Nephron progenitor cell (in vitro differentiated cells): ENCODE data around the gene KLHL29.

Experiments used
- DNase-seq: peaks from one replicate; pipeline ENCODE4 v3.0.0; 2021
- H3K27ac Mint-ChIP-seq: 2 replicates; pipeline ENCODE4 v1.8.0; 2021; ENCODE audit warnings: mild to moderate bottlenecking, moderate library complexity, mixed read lengths
- H3K27me3 Mint-ChIP-seq: 2 replicates; pipeline ENCODE4 v1.8.0; 2021; ENCODE audit warnings: mild to moderate bottlenecking, low read depth, mixed read lengths; ENCODE audit not compliant: poor library complexity
- H3K36me3 Mint-ChIP-seq: 2 replicates; pipeline ENCODE4 v1.8.0; 2021; ENCODE audit warnings: low read depth, mixed read lengths
- H3K4me1 Mint-ChIP-seq: 2 replicates; pipeline ENCODE4 v1.8.0; 2021; ENCODE audit warnings: mixed read lengths
- H3K4me3 Mint-ChIP-seq: 2 replicates; pipeline ENCODE4 v1.8.0; 2021; ENCODE audit warnings: mild to moderate bottlenecking, moderate library complexity, mixed read lengths
- H3K9me3 Mint-ChIP-seq: 2 replicates; pipeline ENCODE4 v1.8.0; 2021; ENCODE audit warnings: mild to moderate bottlenecking, moderate library complexity, mixed read lengths
- CTCF ChIP-seq: fragments of 200-600 bp; sonication (generic); IDR thresholded peaks from 2 replicates; pipeline ENCODE4 v1.5.0; 2021; ENCODE audit warnings: antibody characterized with exemption

Gene KLHL29

GRCh38 chr2:23417310-23417709 is 32.3 kb downstream of the KLHL29 start:
- Mint-ChIP-seq H3K4me3 (no peak overlapping the region), H3K9me3 (no peaks in the 10 kb centered on the region), H3K4me1 (peaks cover 28% of the 10 kb centered on the region), H3K27me3 (peaks cover 7% of the 10 kb centered on the region), H3K27ac (peak overlapping the region; percentile 85), H3K36me3 (no peaks in the 10 kb centered on the region)
- DNase-seq: no peak
- TF ChIP-seq CTCF: no peak

DNA sequence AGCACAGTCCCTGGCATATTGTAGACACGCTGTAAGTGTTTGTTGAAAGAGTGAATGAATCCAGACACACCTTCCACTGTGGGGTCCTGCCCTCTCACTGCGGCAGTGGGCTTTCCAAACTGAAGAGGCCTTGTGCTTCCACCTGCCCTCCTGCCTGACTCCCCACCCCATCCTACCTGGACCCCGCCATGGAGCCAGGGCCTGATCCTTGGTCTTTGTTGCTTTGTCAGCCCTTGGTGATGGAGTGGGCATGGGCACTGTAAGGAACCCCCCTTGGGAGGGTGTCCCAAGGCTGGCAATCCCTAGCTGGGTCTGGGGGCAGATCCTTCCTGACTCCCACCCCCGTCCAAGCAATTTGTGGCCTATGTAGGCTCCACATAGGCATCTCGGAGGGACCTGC is 33.1 kb downstream of the KLHL29 start:
- no peak overlapping the region for H3K4me3 Mint-ChIP-seq

DNA sequence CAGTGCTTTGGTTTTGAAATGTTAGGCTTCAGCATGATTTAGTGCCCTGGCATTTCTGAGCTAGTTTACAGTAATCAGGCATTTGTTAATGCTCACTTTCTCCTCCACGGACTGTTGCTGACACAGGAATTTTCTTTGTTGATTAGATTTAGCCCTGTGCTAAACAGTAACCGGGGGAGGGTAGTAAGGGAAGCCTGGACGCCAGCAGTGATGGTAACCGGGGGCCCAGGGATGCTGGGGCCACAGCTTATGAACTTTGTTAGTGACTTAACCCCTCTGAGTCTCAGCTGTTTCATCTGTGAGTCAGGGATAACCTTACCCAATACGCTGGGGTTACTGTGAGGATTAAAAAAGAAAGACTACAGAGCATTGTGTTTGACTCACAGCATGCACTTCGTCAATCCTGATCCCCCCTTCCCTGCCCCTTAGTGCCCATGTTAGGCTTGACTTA is 33.5 kb downstream of the KLHL29 start:
- no peaks in the 10 kb centered on the region for H3K36me3 Mint-ChIP-seq

More for the DNA sequence above, 33.1 kb downstream of the KLHL29 start:
- DNase-seq: no peak
- Mint-ChIP-seq H3K36me3 (no peaks in the 10 kb centered on the region), H3K9me3 (no peaks in the 10 kb centered on the region), H3K27ac (peak overlapping the region; percentile 85), H3K27me3 (peaks cover 7% of the 10 kb centered on the region), H3K4me1 (peaks cover 29% of the 10 kb centered on the region)
- TF ChIP-seq CTCF: no peak

GRCh38 chr2:23419171-23420090 is 34.5 kb downstream of the KLHL29 start:
- Mint-ChIP-seq H3K27me3 (peaks cover 5% of the 10 kb centered on the region), H3K27ac (no peak overlapping the region), H3K36me3 (no peaks in the 10 kb centered on the region), H3K4me1 (peaks cover 30% of the 10 kb centered on the region), H3K4me3 (no peak overlapping the region), H3K9me3 (no peaks in the 10 kb centered on the region)
- TF ChIP-seq CTCF: no peak
- DNase-seq: no peak

More for the DNA sequence above, 33.5 kb downstream of the KLHL29 start:
- Mint-ChIP-seq H3K9me3 (no peaks in the 10 kb centered on the region), H3K27ac (no peak overlapping the region), H3K4me3 (no peak overlapping the region), H3K4me1 (peaks cover 33% of the 10 kb centered on the region), H3K27me3 (peaks cover 7% of the 10 kb centered on the region)
- DNase-seq: no peak
- TF ChIP-seq CTCF: no peak

DNA sequence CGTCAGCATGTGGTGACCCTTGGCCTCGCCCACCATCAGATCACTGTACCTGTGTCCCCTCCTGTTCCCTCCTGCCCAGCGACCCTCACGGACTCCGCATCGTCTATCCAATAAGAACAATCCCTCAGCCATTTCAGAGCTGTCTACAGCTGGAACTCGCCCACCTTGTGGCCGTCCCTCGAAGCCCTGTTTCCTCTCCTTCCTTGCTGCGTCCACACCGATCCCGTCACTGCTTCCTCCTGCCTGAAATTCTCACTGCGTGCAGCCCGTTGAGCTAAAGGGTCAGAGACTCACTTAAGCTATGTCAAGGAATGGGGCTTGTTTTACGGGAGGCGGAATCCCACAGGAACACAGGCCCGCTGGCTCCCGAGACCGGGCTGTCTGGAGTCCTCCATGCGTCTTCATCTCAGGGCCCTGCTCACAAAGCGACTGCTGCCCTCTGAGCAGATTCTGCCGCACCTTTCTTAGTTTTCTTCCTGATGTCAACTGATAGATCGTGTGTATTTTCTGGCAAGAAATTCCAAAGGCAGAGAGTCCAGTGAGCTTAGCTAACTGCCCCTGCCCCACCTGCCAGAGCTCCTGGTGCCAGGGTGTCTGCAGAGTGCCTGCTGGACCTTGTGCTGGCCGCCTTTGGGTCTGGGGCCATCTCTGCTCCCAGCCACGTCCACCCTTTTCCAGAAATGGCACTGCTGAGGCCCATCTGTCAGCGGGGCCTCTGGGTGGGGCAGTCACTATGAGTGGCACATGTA is 35.3 kb downstream of the KLHL29 start:
- no peaks in the 10 kb centered on the region for H3K9me3 Mint-ChIP-seq
- no peaks in the 10 kb centered on the region for H3K36me3 Mint-ChIP-seq
- H3K4me3 Mint-ChIP-seq: no peak overlapping the region
- H3K4me1 Mint-ChIP-seq: peaks cover 27% of the 10 kb centered on the region
- DNase-seq: no peak
- H3K27ac Mint-ChIP-seq: peak overlapping the region; percentile 6
- H3K27me3 Mint-ChIP-seq: peaks cover 3% of the 10 kb centered on the region
- no peak for TF ChIP-seq CTCF
